Kidney (tissue), 14 donors: Measurements from ENCODE around the gene E2F1. TPM values are rescaled to one million over a fixed set of nuclear protein-coding genes. Genes with fewer than 3 reads are reported as not detected.

Experiments
- DNase-seq, 5 donors: peaks; one replicate each; pipeline ENCODE4 v3.0.0-alpha.2; 2013 to 2020
- FAIRE-seq: peaks from 2 replicates; lab custom pipeline; 2012; peaks lifted over from hg19 to GRCh38; lab: Jason Lieb, UNC
- H3K27ac ChIP-seq, 2 donors: one replicate each; pipeline ENCODE4 v1.7.0; 2013; ENCODE audit warnings: low read depth in 2 of 2, low read length in 2 of 2, inconsistent platforms in 1 of 2
- H3K27me3 ChIP-seq: one replicate; pipeline ENCODE4 v1.7.1; 2013; ENCODE audit warnings: low read length, inconsistent platforms; ENCODE audit not compliant: control insufficient read depth, insufficient read depth
- H3K36me3 ChIP-seq, 3 donors: one replicate each; pipeline versions ENCODE4 v1.7.0 to v1.7.1; 2013; ENCODE audit warnings: low read length in 3 of 3, control low read depth in 1 of 3, inconsistent platforms in 1 of 3; ENCODE audit not compliant: insufficient read depth in 3 of 3, control insufficient read depth in 2 of 3
- H3K4me1 ChIP-seq, 3 donors: one replicate each; pipeline versions ENCODE4 v1.7.0 to v1.7.1; 2013; ENCODE audit warnings: low read length in 3 of 3, inconsistent platforms in 1 of 3, low read depth in 1 of 3; ENCODE audit not compliant: control insufficient read depth in 2 of 3, insufficient read depth in 2 of 3
- H3K4me3 ChIP-seq, 3 donors: one replicate each; pipeline versions ENCODE4 v1.7.0 to v1.8.1; 2013; ENCODE audit warnings: low read length in 3 of 3, control low read depth in 1 of 3, inconsistent platforms in 1 of 3
- H3K9ac ChIP-seq, 3 donors: one replicate each; pipeline versions ENCODE4 v1.7.0 to v1.7.1; 2013; ENCODE audit warnings: low read length in 3 of 3, control low read depth in 1 of 3, inconsistent platforms in 1 of 3
- H3K9me3 ChIP-seq, 3 donors: one replicate each; pipeline versions ENCODE4 v1.7.0 to v1.7.1; 2013; ENCODE audit warnings: low read length in 3 of 3, control low read depth in 1 of 3, inconsistent platforms in 1 of 3; ENCODE audit not compliant: control insufficient read depth in 2 of 3, insufficient read depth in 1 of 3
- CTCF ChIP-seq: IDR thresholded peaks from 3 replicates; pipeline ENCODE4 v1.5.1; 2012; ENCODE audit warnings: mild to moderate bottlenecking, moderate library complexity, borderline replicate concordance; ENCODE audit not compliant: insufficient read depth; ENCODE audit errors: extremely low read depth
- intact Hi-C: fragments of 100-400 bp; cut with DNase I; formaldehyde crosslinking; loops from one replicate; pipeline ENCODE4 v1.11.1; 2022
- polyA plus RNA-seq: library from polyadenylated mRNA; stranded (reverse); fragments of 350-450 nt; fragmentation: Illumina TruSeq; extraction: RNeasy Lipid Tissue Mini Kit (QIAGEN cat#74804); gene quantifications from one replicate; pipeline ENCODE4 v1.2.3, GENCODE V29; 2014; ENCODE audit warnings: low read depth, low replicate concordance; ENCODE audit not compliant: insufficient read depth
- total RNA-seq: library from RNA; stranded (reverse); fragmentation: NEBNext Ultra II Directional; extraction: Animal tissue kit (Norgen Biotek cat#: 25700); gene quantifications from one replicate; pipeline ENCODE4 v1.2.1, GENCODE V29; 2021
- donor health status: control.
- donor health status: control.
- donor health status: control.
- donor health status: control.
- donor health status: control.
- donor health status: DM: yes; HTN: yes; CAD: no.
- donor health status: Normal renal cell carcinoma (clear cell type).

Gene E2F1
- total and polyA plus RNA-seq, 2 donors from 2014 or later = 0.90 to 1.5 TPM

GRCh38 chr20:33719989-33720709, 34.0 kb upstream of the E2F1 start, which contains the start of gene PXMP4:
TSS of gene PXMP4 (minus strand) at chr20:33720310. CDS start at chr20:33720207, 103 bp downstream.
- FAIRE-seq (peak; percentile 92), DNase-seq (peak; percentile 85 to 97 (median 92))
- TF ChIP-seq CTCF = no peak
- H3K4me1 ChIP-seq = peaks cover 0 to 8% (median 7%) of the 10 kb centered on the region in 3 donors
- H3K27ac ChIP-seq = peak within 1 kb of the TSS in 1 of 2 donors; percentile 57
- H3K9me3 ChIP-seq = no peaks in the 10 kb centered on the region
- H3K9ac ChIP-seq = peak within 1 kb of the TSS; percentile 54 to 78 (median 63)
- H3K36me3 ChIP-seq = no peaks in the 10 kb centered on the region
- intact Hi-C loops = no loop called here
- H3K4me3 ChIP-seq = peak within 1 kb of the TSS; percentile 73 to 94 (median 77)
- H3K27me3 ChIP-seq = no peaks in the 10 kb centered on the region

GRCh38 chr20:33719277-33719988, 33.2 kb upstream of the E2F1 start:
- Histone ChIP-seq H3K27me3 (no peaks in the 10 kb centered on the region), H3K27ac (peak overlapping the region in 1 of 2 donors; percentile 57), H3K4me1 (peaks cover 0 to 8% (median 7%) of the 10 kb centered on the region in 3 donors), H3K4me3 (peak overlapping the region; percentile 73 to 94 (median 77)), H3K9me3 (no peaks in the 10 kb centered on the region), H3K36me3 (no peaks in the 10 kb centered on the region), H3K9ac (peak overlapping the region; percentile 54 to 78 (median 63))
- FAIRE-seq = no peak
- TF ChIP-seq CTCF = no peak
- intact Hi-C loops = no loop called here
- no peak for DNase-seq

GRCh38 chr20:33716498-33716897, 30.3 kb upstream of the E2F1 start:
- no peaks in the 10 kb centered on the region for H3K9me3 ChIP-seq
- H3K9ac ChIP-seq = no peak overlapping the region
- no peaks in the 10 kb centered on the region for H3K27me3 ChIP-seq
- FAIRE-seq (no peak), DNase-seq (no peak)
- no peak for TF ChIP-seq CTCF
- H3K27ac ChIP-seq = no peak overlapping the region
- H3K4me1 ChIP-seq = peaks cover 0 to 8% (median 7%) of the 10 kb centered on the region in 3 donors
- intact Hi-C loops = no loop called here
- H3K36me3 ChIP-seq = peaks cover 0 to 11% (median 4%) of the 10 kb centered on the region in 3 donors
- H3K4me3 ChIP-seq = no peak overlapping the region
